DND-41 (cell line): Measurements from ENCODE around the gene IL1R2.

Experiments
- CTCF ChIP-seq: IDR thresholded peaks from 2 replicates; pipeline ENCODE4 v1.5.1; 2012; ENCODE audit warnings: borderline replicate concordance, low read length, moderate library complexity, mild to moderate bottlenecking; ENCODE audit not compliant: poor library complexity, severe bottlenecking; ENCODE audit errors: extremely low read depth
- EZH2 ChIP-seq: IDR thresholded peaks from 3 replicates; pipeline ENCODE4 v1.6.1; 2012; ENCODE audit warnings: borderline replicate concordance, low read depth, mild to moderate bottlenecking, moderate library complexity, low read length, inconsistent platforms; ENCODE audit not compliant: severe bottlenecking

DNA sequence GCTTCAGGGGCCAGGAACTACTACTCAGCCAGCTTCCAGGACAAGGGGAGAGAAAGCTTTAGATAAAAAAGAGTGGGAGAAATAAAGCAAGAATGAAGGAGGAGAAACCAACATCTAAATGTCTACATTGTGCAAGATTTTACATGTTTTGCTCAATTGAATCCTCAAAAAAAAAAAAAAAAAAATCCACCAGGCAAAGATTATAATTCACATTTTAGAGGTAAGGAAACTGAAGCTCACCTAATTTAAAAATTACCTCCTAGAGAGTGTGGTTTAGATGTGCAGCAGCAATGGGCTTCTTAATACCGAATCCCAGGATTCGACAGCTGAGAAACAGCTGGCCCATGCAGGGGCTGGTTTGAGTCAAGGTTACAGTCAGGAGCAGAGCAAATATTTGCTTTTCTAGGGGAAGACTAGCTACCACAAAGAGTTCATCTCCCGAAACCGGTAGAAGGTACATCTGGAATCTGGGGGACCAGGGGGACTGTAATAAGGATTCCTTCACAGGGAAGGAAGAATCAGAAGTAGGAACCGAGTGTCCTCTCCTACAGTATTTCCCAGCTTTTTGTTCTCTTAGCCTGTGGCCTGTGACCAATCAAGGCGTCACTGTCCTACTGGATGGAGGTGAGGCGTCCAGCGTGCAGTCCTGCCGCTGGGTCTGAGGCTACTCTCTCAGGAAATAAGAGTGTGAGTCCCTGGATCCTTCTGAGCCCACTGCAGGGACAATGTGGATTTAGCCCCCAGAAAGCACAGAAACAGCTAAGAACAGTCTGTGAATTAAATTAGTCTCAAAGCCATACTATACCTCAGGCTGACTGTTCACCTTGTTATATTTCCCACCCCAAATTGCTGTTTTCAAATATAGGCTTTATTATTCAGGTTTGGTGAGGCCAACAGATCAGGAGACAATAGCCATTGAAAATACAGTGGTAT is 42.3 kb downstream of the IL1R2 start:
- no peak for TF ChIP-seq CTCF
- no peak for TF ChIP-seq EZH2
